MCF 10A (cell line): ENCODE data around the gene GADD45A. TPM values are rescaled to one million over a fixed set of nuclear protein-coding genes. Genes with fewer than 3 reads are reported as not detected.

Experiments
- BruUV-seq: library from RNA; stranded (reverse); fragments of 400-500 nt; replicated peaks from 2 replicates; lab custom pipeline; 2021; lab: Mats Ljungman, UMichigan
- CTCF ChIA-PET: fragments of 300-600 bp; sonication (Branson Sonifier 250); formaldehyde crosslinking; extraction: SDS; loops from one replicate; lab custom pipeline; 2021; ENCODE audit warnings: antibody characterized with exemption, inconsistent platforms; lab: Yijun Ruan, JAX
- POLR2A ChIA-PET: fragments of 300-600, 350-650 bp; sonication (Branson Sonifier 250); formaldehyde crosslinking; extraction: SDS; loops from one replicate; lab custom pipeline; 2020; ENCODE audit warnings: antibody characterized with exemption, inconsistent platforms; lab: Yijun Ruan, JAX
- DNase-seq: peaks from one replicate; pipeline ENCODE4 v3.0.0-alpha.2; 2018; ENCODE audit not compliant: unreplicated experiment
- H3K27ac Mint-ChIP-seq: one replicate; pipeline ENCODE4 v1.8.0; 2022; ENCODE audit warnings: mild to moderate bottlenecking, low read depth, mixed read lengths; ENCODE audit not compliant: unreplicated experiment
- H3K27me3 Mint-ChIP-seq: one replicate; pipeline ENCODE4 v1.8.0; 2022; ENCODE audit warnings: mixed read lengths; ENCODE audit not compliant: insufficient read depth, unreplicated experiment
- H3K36me3 Mint-ChIP-seq: one replicate; pipeline ENCODE4 v1.8.0; 2022; ENCODE audit warnings: mild to moderate bottlenecking, moderate library complexity, mixed read lengths; ENCODE audit not compliant: insufficient read depth, unreplicated experiment
- H3K4me1 Mint-ChIP-seq: one replicate; pipeline ENCODE4 v1.8.0; 2022; ENCODE audit warnings: mixed read lengths; ENCODE audit not compliant: insufficient read depth, unreplicated experiment
- H3K4me3 Mint-ChIP-seq: one replicate; pipeline ENCODE4 v1.8.0; 2022; ENCODE audit warnings: mild to moderate bottlenecking, moderate library complexity, mixed read lengths; ENCODE audit not compliant: unreplicated experiment
- H3K9me3 Mint-ChIP-seq: one replicate; pipeline ENCODE4 v1.8.0; 2022; ENCODE audit warnings: mixed read lengths; ENCODE audit not compliant: unreplicated experiment
- intact Hi-C: fragments of 100-400 bp; cut with micrococcal nuclease; formaldehyde crosslinking; loops from 2 replicates; pipeline ENCODE4 v1.14.1; 2022
- total RNA-seq: library from RNA; stranded (reverse); gene quantifications from 2 replicates; pipeline ENCODE4 v1.2.3, GENCODE V29; 2022
- TF ChIP-seq, protein P1 (sequence below): fragments of 200-600 bp; IDR thresholded peaks from one replicate; pipeline ENCODE4 v1.8.0; 2022; ENCODE audit warnings: antibody characterized with exemption, mild to moderate bottlenecking; ENCODE audit not compliant: unreplicated experiment

GADD45A gene
- total RNA-seq, 1 experiment from 2014 or later = 225 TPM

DNA sequence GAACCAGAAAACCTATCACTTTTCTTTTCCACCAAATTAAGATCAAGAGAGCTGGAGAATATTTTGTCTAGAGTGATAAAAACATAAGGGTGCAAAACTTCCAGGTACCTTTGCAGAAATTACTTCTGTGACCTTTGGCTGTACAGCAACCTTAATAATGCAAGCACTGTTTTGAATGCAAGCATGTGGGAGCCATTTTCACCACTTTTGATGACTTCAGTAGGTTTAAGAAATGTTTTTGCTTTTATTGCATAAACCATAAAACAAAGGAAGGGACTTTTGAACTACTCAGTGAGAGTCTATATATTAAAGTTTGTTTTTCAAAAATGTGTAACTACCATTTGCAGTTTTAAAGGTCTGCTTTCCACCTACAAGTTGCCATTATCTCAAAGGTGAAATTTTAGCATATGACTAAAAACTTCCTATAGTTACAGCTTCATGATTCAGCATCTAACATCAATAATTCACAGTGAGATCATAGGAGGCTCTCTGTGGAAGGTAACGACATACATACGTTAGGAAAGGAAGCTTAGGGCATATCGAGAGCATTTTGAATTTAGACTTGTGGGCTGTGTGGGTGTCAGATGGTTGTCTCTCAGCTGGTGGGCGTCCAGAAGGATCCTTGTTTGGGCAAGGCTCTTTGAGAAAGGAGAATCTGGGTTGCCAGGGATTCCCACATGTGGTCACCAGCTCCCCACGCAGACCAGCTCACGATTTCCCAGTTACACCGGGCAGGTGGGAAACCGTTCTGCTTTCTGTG lies 1.1 kb upstream of the GADD45A start:
- peaks cover 39% of the 10 kb centered on the region for H3K4me1 Mint-ChIP-seq
- DNase-seq = peak; percentile 47
- BruUV-seq = no TSS peak
- H3K4me3 Mint-ChIP-seq = peak overlapping the region; percentile 87
- peaks cover 41% of the 10 kb centered on the region for H3K36me3 Mint-ChIP-seq
- H3K9me3 Mint-ChIP-seq = no peaks in the 10 kb centered on the region
- intact Hi-C loops = loop anchor here (1.0 kb wide), 1 partner anchor 149 kb away; no protein-coding TSS in a partner anchor
- H3K27ac Mint-ChIP-seq = peak overlapping the region; percentile 59
- CTCF ChIA-PET = interaction anchor here (0.8 to 6.0 kb wide), 17 partner anchors 35 to 151 kb away, joined by 3 to 67 read pairs (median 4); no protein-coding TSS in a partner anchor
- POLR2A ChIA-PET = interaction anchor here (0.8 to 12.5 kb wide), 29 partner anchors 8 to 255 kb away, joined by 3 to 446 read pairs (median 10); partner anchors contain the start of gene GNG12
- H3K27me3 Mint-ChIP-seq = no peaks in the 10 kb centered on the region
- TF ChIP-seq, protein P1, sequence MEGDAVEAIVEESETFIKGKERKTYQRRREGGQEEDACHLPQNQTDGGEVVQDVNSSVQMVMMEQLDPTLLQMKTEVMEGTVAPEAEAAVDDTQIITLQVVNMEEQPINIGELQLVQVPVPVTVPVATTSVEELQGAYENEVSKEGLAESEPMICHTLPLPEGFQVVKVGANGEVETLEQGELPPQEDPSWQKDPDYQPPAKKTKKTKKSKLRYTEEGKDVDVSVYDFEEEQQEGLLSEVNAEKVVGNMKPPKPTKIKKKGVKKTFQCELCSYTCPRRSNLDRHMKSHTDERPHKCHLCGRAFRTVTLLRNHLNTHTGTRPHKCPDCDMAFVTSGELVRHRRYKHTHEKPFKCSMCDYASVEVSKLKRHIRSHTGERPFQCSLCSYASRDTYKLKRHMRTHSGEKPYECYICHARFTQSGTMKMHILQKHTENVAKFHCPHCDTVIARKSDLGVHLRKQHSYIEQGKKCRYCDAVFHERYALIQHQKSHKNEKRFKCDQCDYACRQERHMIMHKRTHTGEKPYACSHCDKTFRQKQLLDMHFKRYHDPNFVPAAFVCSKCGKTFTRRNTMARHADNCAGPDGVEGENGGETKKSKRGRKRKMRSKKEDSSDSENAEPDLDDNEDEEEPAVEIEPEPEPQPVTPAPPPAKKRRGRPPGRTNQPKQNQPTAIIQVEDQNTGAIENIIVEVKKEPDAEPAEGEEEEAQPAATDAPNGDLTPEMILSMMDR = no peak

DNA sequence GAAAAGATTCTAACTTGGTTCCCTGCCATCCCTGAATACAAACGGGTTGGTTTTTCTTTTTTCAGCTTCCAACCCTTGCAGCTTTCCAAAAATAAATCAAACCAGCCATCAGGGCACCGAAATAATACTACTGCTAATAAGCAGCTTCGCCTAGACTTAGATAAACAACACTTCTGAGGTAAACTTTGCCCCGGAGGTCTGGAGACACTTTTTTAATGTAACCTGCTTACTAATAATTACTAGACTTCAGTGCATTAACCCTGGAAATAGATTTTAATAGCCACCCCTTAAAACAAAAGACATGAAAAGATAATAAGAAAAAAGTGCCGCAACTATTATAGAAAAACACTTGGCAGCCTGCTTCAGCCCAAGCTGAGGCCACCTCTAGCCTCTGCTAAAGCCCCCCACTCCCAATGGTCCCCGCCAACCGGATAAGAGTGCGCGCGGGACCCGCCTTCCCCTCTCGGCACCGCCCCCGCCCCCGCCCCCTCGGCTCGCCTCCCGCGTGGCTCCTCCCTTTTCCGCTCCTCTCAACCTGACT lies 405 bp upstream of the GADD45A start:
- intact Hi-C loops = loop anchor here (1.0 to 5.0 kb wide), 3 partner anchors 29 to 428 kb away; no protein-coding TSS in a partner anchor
- H3K27me3 Mint-ChIP-seq = no peaks in the 10 kb centered on the region
- TF ChIP-seq, protein P1 = no peak
- H3K4me1 Mint-ChIP-seq = peaks cover 37% of the 10 kb centered on the region
- POLR2A ChIA-PET = interaction anchor here (0.8 to 12.5 kb wide), 32 partner anchors 7 to 255 kb away, joined by 3 to 446 read pairs (median 8); partner anchors contain the start of gene GNG12
- TSS peak; percentile 24 for BruUV-seq
- CTCF ChIA-PET = interaction anchor here (0.6 to 6.0 kb wide), 12 partner anchors 41 to 149 kb away, joined by 3 to 67 read pairs (median 8); no protein-coding TSS in a partner anchor
- peaks cover 47% of the 10 kb centered on the region for H3K36me3 Mint-ChIP-seq
- H3K4me3 Mint-ChIP-seq = peak overlapping the region; percentile 87
- no peaks in the 10 kb centered on the region for H3K9me3 Mint-ChIP-seq
- no peak for DNase-seq
- peak overlapping the region; percentile 89 for H3K27ac Mint-ChIP-seq

DNA sequence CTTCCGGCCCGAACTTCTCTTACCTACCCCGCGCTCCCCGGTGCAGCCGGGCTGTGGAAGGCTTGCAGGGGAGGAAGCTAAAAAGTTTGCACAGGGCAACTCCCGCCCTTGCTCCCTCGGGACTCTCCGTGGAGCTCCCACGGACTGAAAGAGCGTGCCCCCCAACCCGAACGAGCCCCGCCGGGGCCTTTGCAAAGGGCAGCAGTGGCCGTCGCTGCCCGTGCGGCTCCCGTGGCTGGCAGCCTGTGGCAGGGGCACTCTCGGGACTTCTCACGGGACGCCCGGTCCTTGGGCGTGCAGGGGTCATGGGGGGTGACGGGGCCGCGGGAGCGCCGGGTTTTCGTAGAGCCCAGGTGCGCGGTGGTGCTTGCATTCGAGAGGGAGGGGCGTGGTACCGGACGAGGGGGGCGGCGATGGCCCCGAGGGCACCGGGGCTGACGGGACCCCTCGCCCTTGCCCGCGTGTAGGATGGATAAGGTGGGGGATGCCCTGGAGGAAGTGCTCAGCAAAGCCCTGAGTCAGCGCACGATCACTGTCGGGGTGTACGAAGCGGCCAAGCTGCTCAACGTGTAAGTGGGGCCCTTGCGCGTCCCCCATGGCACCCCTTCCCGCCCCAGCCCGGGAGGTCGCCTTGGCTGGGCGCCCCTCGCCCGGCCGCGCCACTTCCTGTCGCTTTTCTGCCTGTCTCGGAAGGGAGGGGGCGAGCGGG lies 711 bp downstream of the GADD45A start:
- BruUV-seq = no TSS peak
- DNase-seq = peak; percentile 45
- POLR2A ChIA-PET = interaction anchor here (0.6 to 12.5 kb wide), 36 partner anchors 9 to 453 kb away, joined by 3 to 446 read pairs (median 8); partner anchors contain the start of gene GNG12

More for the DNA sequence above, 711 bp downstream of the GADD45A start:
- H3K4me3 Mint-ChIP-seq = peak overlapping the region; percentile 87
- no peaks in the 10 kb centered on the region for H3K9me3 Mint-ChIP-seq
- H3K27me3 Mint-ChIP-seq = no peaks in the 10 kb centered on the region
- CTCF ChIA-PET = interaction anchor here (0.8 to 6.0 kb wide), 8 partner anchors 18 to 150 kb away, joined by 3 to 67 read pairs (median 17); no protein-coding TSS in a partner anchor
- TF ChIP-seq, protein P1 = no peak
- H3K27ac Mint-ChIP-seq = peak overlapping the region; percentile 89
- H3K4me1 Mint-ChIP-seq = peaks cover 34% of the 10 kb centered on the region
- intact Hi-C loops = loop anchor here (1.0 to 5.0 kb wide), 7 partner anchors 23 to 427 kb away; no protein-coding TSS in a partner anchor
- peaks cover 53% of the 10 kb centered on the region for H3K36me3 Mint-ChIP-seq
